H1 (cell line): ENCODE measurements around the gene XRN2.

Experiments
- CBX5 ChIP-seq: fragments of 300-800, 300-1000 bp; sonication (generic); IDR thresholded peaks from 2 replicates; pipeline ENCODE4 v1.7.1; 2016; ENCODE audit warnings: antibody characterized with exemption, low read length, low read depth
- CTCF ChIP-seq, 3 experiments: IDR thresholded peaks; 1 replicate in 2 of 3; 2 replicates in 1 of 3; pipeline versions ENCODE4 v1.5.1 to v1.6.1; 2011; ENCODE audit warnings: low read length in 3 of 3, mild to moderate bottlenecking in 3 of 3, inconsistent platforms in 2 of 3, low read depth in 1 of 3, moderate library complexity in 1 of 3; ENCODE audit not compliant: insufficient read depth in 1 of 3; ENCODE audit errors: control extremely low read depth in 1 of 3

GRCh38 chr20:21352703-21353102 is 49.6 kb downstream of the XRN2 start:
- TF ChIP-seq CBX5 (no peak), CTCF (IDR thresholded peaks at IDR 0.05; ENCODE audit: control extremely low read depth in 1 of 3, insufficient read depth in 1 of 3, low read depth in 1 of 3, low read length in 3 of 3) (no peak)
